Endothelial cell of umbilical vein (primary cell): ENCODE measurements around the gene PLEKHJ1. TPM values are rescaled to one million over a fixed set of nuclear protein-coding genes. Genes with fewer than 3 reads are reported as not detected.

Experiments used
- BruUV-seq: library from RNA; stranded (reverse); fragments of 400-500 nt; replicated peaks from 2 replicates; lab custom pipeline; 2021; lab: Mats Ljungman, UMichigan
- CTCF ChIA-PET: fragments of 300-600, 350-600 bp; sonication (Branson Sonifier 250); formaldehyde crosslinking; loops from one replicate; lab custom pipeline; 2021; ENCODE audit warnings: antibody characterized with exemption, inconsistent platforms; lab: Charles Lee
- POLR2A ChIA-PET: fragments of 300-600, 350-600 bp; sonication (Branson Sonifier 250); formaldehyde crosslinking; loops from one replicate; lab custom pipeline; 2021; ENCODE audit warnings: antibody characterized with exemption, inconsistent platforms; lab: Charles Lee
- DNase-seq: peaks from one replicate; pipeline ENCODE4 v3.0.0-alpha.2; 2011; ENCODE audit warnings: low read depth, low spot score
- FAIRE-seq: peaks from 2 replicates; lab custom pipeline; 2011; peaks lifted over from hg19 to GRCh38; lab: Jason Lieb, UNC
- H2AFZ ChIP-seq: 2 replicates; pipeline ENCODE4 v1.6.0; 2012; ENCODE audit warnings: low read depth, low read length, control low read depth, inconsistent platforms
- H3K27ac ChIP-seq: 2 replicates; pipeline ENCODE4 v1.5.1; 2011; ENCODE audit warnings: low read depth, mild to moderate bottlenecking, control low read depth, low read length, moderate library complexity; ENCODE audit not compliant: insufficient read depth
- H3K27me3 ChIP-seq, 2 experiments: 2 replicates each; pipeline versions ENCODE4 v1.6.0 to v1.6.1; 2011; ENCODE audit warnings: low read length in 2 of 2, mixed read lengths in 1 of 2; ENCODE audit not compliant: control insufficient read depth in 2 of 2, insufficient read depth in 2 of 2
- H3K36me3 ChIP-seq, 2 experiments: 2 replicates in 1 of 2; 3 replicates in 1 of 2; pipeline ENCODE4 v1.5.1; 2011; ENCODE audit warnings: low read length in 2 of 2, mild to moderate bottlenecking in 1 of 2, moderate library complexity in 1 of 2; ENCODE audit not compliant: control insufficient read depth in 2 of 2, insufficient read depth in 2 of 2; ENCODE audit errors: extremely low read depth in 1 of 2
- H3K4me1 ChIP-seq: 3 replicates; pipeline ENCODE4 v1.5.1; 2011; ENCODE audit warnings: mild to moderate bottlenecking, low read length; ENCODE audit not compliant: control insufficient read depth, insufficient read depth; ENCODE audit errors: extremely low read depth
- H3K4me2 ChIP-seq: 2 replicates; pipeline ENCODE4 v1.6.1; 2011; ENCODE audit warnings: low read length, control low read depth, mixed read lengths; ENCODE audit not compliant: insufficient read depth
- H3K4me3 ChIP-seq, 3 experiments: fragments of 200-600 bp in 1 of 3; sonication (generic), shearing (Covaris generic) in 1 of 3; replicated peaks in 1 of 3; 2 replicates each; pipeline ENCODE4 v1.5.1; 2011 to 2016; ENCODE audit warnings: control low read depth in 3 of 3, low read length in 3 of 3, mild to moderate bottlenecking in 2 of 3, inconsistent platforms in 1 of 3, low read depth in 1 of 3, moderate library complexity in 1 of 3; ENCODE audit not compliant: insufficient read depth in 1 of 3
- H3K79me2 ChIP-seq: 2 replicates; pipeline ENCODE4 v1.6.0; 2012; ENCODE audit warnings: low read length, inconsistent platforms; ENCODE audit not compliant: control insufficient read depth, insufficient read depth
- H3K9ac ChIP-seq: replicated peaks from 2 replicates; pipeline ENCODE3; 2011; ENCODE audit warnings: low read length, control low read depth; ENCODE audit not compliant: insufficient read depth; ENCODE audit errors: extremely low read depth
- H3K9me1 ChIP-seq: replicated peaks from 3 replicates; pipeline ENCODE4 v1.6.0; 2011; ENCODE audit warnings: mild to moderate bottlenecking, low read length; ENCODE audit not compliant: control insufficient read depth, insufficient read depth; ENCODE audit errors: extremely low read depth
- H3K9me3 ChIP-seq: replicated peaks from 2 replicates; pipeline ENCODE4 v1.5.1; 2012; ENCODE audit warnings: low read length, inconsistent platforms; ENCODE audit not compliant: control insufficient read depth, insufficient read depth
- H4K20me1 ChIP-seq: replicated peaks from 2 replicates; pipeline ENCODE3; 2011; ENCODE audit warnings: mild to moderate bottlenecking, low read length; ENCODE audit not compliant: control insufficient read depth, insufficient read depth; ENCODE audit errors: extremely low read depth
- EZH2 ChIP-seq: IDR thresholded peaks from 2 replicates; pipeline ENCODE4 v1.6.1; 2012; ENCODE audit warnings: borderline replicate concordance, low read depth, mild to moderate bottlenecking, moderate library complexity, low read length, inconsistent platforms; ENCODE audit not compliant: severe bottlenecking
- FOS ChIP-seq: IDR thresholded peaks from 2 replicates; pipeline ENCODE4 v1.6.1; 2011; ENCODE audit warnings: mild to moderate bottlenecking, low read length, moderate library complexity, borderline replicate concordance; ENCODE audit not compliant: insufficient read depth
- GATA2 ChIP-seq: IDR thresholded peaks from 2 replicates; pipeline ENCODE4 v1.7.0; 2011; ENCODE audit warnings: low read depth, mild to moderate bottlenecking, moderate library complexity, mixed read lengths, low read length; ENCODE audit not compliant: insufficient read length, insufficient read depth
- JUN ChIP-seq: IDR thresholded peaks from 2 replicates; pipeline ENCODE4 v1.6.1; 2011; ENCODE audit warnings: borderline replicate concordance, low read depth; ENCODE audit not compliant: insufficient read length, insufficient read depth
- POLR2A ChIP-seq: IDR thresholded peaks from 2 replicates; pipeline ENCODE4 v1.6.1; 2012; ENCODE audit warnings: low read depth, mild to moderate bottlenecking, control low read depth, low read length
- POLR2AphosphoS5 ChIP-seq: IDR thresholded peaks from 2 replicates; pipeline ENCODE4 v1.6.1; 2012; ENCODE audit warnings: low read depth, mild to moderate bottlenecking, control low read depth, low read length, moderate library complexity; ENCODE audit not compliant: insufficient read depth
- dilution Hi-C: fragments of 300-500 bp; cut with MboI; formaldehyde crosslinking; loops from one replicate; pipeline ENCODE4 v1.15.0; 2019; ENCODE audit warnings: low sequenced_read_pairs; ENCODE audit not compliant: extremely low pct_ligation_motif_present
- intact Hi-C: fragments of 100-400 bp; cut with micrococcal nuclease; formaldehyde crosslinking; loops from one replicate; pipeline ENCODE4 v1.10.0; 2022
- polyA plus RNA-seq, 4 experiments: library from polyadenylated mRNA; depleted of rRNA in 3 of 4; stranded (reverse) in 3 of 4; unstranded in 1 of 4; fragments of >200 nt; gene quantifications; 2 replicates each; pipeline versions ENCODE4 v1.2.1 to v1.2.3, GENCODE V29; 2011 to 2012; ENCODE audit warnings: missing spikeins in 1 of 4
- total RNA-seq: library from RNA; stranded (reverse); gene quantifications from 2 replicates; pipeline ENCODE4 v1.2.3, GENCODE V29; 2021
- TF ChIP-seq, protein P1 (sequence below): IDR thresholded peaks from 2 replicates; pipeline ENCODE4 v1.6.1; 2011; ENCODE audit not compliant: insufficient read depth, insufficient read length

PLEKHJ1 gene
- total and polyA plus RNA-seq, 2 donors (not counting 3 experiments of a cell fraction or from before 2014, with no cell fraction given): 82.4 to 115 TPM

DNA sequence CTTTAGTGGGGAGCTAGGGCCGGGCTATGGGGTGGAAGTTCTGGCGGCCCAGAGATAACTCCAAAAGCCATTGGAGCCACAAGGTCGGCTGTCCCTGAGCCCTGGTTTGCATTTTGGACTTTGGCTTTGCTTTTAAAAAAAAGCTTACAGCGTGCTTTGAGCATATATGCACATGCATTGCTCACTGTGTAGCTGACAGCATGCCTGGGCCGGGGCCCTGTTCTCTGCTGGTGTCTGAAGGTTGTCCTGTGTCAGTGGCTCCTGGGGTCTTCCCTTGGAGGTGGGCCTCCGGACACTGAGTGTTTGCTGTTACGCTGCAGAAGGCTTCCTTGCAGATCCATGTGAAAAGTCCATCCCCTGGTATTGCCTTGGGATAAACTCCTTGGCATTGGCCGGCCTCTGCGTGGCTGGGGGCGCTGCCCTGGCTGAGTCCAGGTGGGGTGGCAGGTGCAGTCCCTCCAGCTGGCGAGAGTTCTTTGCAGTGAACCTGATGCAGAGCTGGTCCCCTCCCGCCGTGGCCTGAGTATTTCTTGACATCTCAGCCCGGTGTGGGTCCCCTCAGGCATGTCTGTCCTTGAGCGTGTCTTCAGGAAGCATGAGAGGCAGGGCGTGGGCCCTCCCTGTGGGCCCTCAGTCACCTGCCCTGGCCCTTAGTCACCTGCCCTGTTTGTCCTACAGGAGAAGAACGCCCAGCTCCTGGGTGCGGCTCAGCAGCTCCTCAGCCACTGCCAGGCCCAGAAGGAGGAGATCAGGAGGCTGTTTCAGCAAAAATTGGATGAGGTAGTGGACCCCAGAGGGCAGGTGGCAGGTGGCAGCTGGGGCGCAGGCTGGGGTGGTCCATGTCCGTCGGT lies 23.0 kb downstream of the PLEKHJ1 start:
- no peak for FAIRE-seq
- H3K9ac ChIP-seq: no peak overlapping the region
- H2AFZ ChIP-seq: no peak overlapping the region
- TF ChIP-seq GATA2 (no peak), POLR2A (no peak), JUN (no peak)
- H3K4me1 ChIP-seq: peaks cover 6% of the 10 kb centered on the region
- no peak overlapping the region for H3K27ac ChIP-seq
- H3K4me2 ChIP-seq: no peak overlapping the region
- CTCF ChIA-PET: interaction anchor here (2.0 kb wide), 1 partner anchor 57 kb away, joined by 6 read pairs; no protein-coding TSS in a partner anchor
- H3K9me1 ChIP-seq: no peaks in the 10 kb centered on the region
- intact Hi-C loops: no loop called here
- no peaks in the 10 kb centered on the region for H3K27me3 ChIP-seq
- peaks cover 12 to 50% of the 10 kb centered on the region in 2 experiments for H3K36me3 ChIP-seq
- no peak overlapping the region for H3K4me3 ChIP-seq
- dilution Hi-C loops: no loop called here
- H3K9me3 ChIP-seq: no peaks in the 10 kb centered on the region
- no peaks in the 10 kb centered on the region for H4K20me1 ChIP-seq
- DNase-seq: no peak
- no TSS peak for BruUV-seq
- no peaks in the 10 kb centered on the region for H3K79me2 ChIP-seq
- POLR2A ChIA-PET: no interaction called here

DNA sequence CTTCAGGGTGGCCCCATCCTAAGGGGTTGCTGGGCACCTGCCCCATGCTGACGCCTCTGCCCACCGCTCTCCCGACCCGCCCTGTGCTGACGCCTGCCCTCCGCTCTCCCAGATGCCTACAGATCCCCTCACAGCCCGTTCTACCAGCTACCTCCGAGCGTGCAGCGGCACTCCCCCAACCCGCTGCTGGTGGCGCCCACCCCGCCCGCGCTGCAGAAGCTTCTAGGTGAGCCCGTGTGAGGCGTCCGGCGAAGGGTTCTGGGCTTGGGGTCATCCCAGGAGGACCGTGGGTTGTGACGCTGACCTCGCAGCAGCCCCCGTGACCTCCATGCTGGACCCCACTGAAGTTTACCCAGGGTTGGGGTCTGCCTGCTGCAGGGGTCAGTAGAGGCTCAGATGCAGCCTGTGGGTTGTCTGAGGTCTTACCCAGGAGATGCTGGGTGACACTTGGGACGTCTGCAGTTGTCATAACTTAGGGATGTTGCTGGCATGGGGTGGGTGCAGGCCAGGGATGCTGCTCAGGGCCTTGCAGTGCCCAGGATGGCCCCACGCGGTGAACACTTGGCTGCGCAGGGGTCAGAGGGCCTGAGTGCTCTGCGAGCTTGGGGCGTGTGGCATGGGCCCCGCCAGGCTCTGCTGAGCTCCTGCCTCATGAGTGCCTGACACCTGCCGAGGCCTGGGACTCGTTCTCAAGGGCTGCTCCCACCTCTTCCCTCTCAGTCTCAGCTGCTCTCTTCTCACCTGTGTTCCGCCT lies 25.0 kb downstream of the PLEKHJ1 start:
- no peak for FAIRE-seq
- Histone ChIP-seq H3K36me3 (peaks cover 7 to 44% of the 10 kb centered on the region in 2 experiments), H3K4me3 (no peak overlapping the region), H2AFZ (no peak overlapping the region), H3K4me2 (no peak overlapping the region), H4K20me1 (no peaks in the 10 kb centered on the region), H3K9me1 (no peaks in the 10 kb centered on the region), H3K79me2 (no peaks in the 10 kb centered on the region), H3K27ac (no peak overlapping the region), H3K9me3 (no peaks in the 10 kb centered on the region), H3K9ac (no peak overlapping the region), H3K4me1 (peaks cover 7% of the 10 kb centered on the region), H3K27me3 (no peaks in the 10 kb centered on the region)
- POLR2A ChIA-PET: no interaction called here
- intact Hi-C loops: no loop called here
- no TSS peak for BruUV-seq
- dilution Hi-C loops: no loop called here
- TF ChIP-seq POLR2AphosphoS5 (no peak), GATA2 (no peak), JUN (no peak), POLR2A (no peak), FOS (no peak), EZH2 (no peak)
- TF ChIP-seq, protein P1, sequence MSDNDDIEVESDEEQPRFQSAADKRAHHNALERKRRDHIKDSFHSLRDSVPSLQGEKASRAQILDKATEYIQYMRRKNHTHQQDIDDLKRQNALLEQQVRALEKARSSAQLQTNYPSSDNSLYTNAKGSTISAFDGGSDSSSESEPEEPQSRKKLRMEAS: no peak
- DNase-seq: no peak
- CTCF ChIA-PET: no interaction called here
